ENCODE measurements around the gene PIP5K1B.

The PIP5K1B gene

DNA sequence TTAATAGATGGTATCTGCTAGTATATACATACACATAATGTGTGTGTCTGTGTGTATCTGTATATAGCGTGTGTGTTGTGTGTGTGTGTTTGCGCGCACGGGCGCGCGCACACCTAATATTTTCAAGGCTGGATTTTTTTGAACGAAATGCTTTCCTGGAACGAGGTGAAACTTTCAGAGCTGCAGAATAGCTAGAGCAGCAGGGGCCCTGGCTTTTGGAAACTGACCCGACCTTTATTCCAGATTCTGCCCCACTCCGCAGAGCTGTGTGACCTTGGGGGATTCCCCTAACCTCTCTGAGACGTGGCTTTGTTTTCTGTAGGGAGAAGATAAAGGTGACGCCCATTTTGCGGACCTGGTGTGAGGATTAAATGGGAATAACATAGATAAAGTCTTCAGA lies 331.3 kb downstream of the PIP5K1B start:
- no peak overlapping the region for H3K23ac ChIP-seq (ENCODE audit: low read depth, low read length, poor library complexity)
- peak overlapping the region; percentile 61 for H2BK5ac ChIP-seq (ENCODE audit: low read length)
- no peak overlapping the region for H3K14ac ChIP-seq (ENCODE audit: low read length)
- peaks cover 0 to 2% (median 0%) of the 10 kb centered on the region in 3 experiments for H3K27me3 ChIP-seq (ENCODE audit: control insufficient read depth in 3 of 3, insufficient read depth in 3 of 3, low read depth in 1 of 3, low read length in 3 of 3)
- H2AK5ac ChIP-seq (ENCODE audit: low read depth, low read length): no peak overlapping the region
- H3K36me3 ChIP-seq (replicated peaks in 1 of 2; ENCODE audit: control insufficient read depth in 2 of 2, insufficient read depth in 2 of 2, low read length in 2 of 2): peaks cover 0 to 2% of the 10 kb centered on the region in 2 donors
- no peak for DNase-seq (ENCODE audit: low spot score)
- no CpG with 5 or more reads among the region's 14 CpGs for WGBS, 2 donors (ENCODE audit: extremely low coverage in 2 of 2, insufficient read length in 2 of 2, insufficient replicate concordance in 1 of 2)
- no peak overlapping the region for H4K8ac ChIP-seq (ENCODE audit: low read depth, low read length)
- H2BK12ac ChIP-seq (ENCODE audit: low read length): no peak overlapping the region
- peaks cover 0 to 7% of the 10 kb centered on the region in 2 donors for H3K9me3 ChIP-seq (replicated peaks in 1 of 2; ENCODE audit: control insufficient read depth in 2 of 2, insufficient read depth in 1 of 2, low read depth in 1 of 2, low read length in 2 of 2)
- H3K9ac ChIP-seq (ENCODE audit: low read depth, low read length, poor library complexity): peak overlapping the region; percentile 91
- peak overlapping the region; percentile 98 for H2AFZ ChIP-seq (ENCODE audit: low read length)
- no peak overlapping the region for H2BK15ac ChIP-seq (ENCODE audit: low read length)
- no peak overlapping the region for H3K18ac ChIP-seq (ENCODE audit: low read length)
- peak overlapping the region; percentile 76 for H3K4me2 ChIP-seq (ENCODE audit: insufficient read depth, low read length, poor library complexity, severe bottlenecking)
- no peak overlapping the region for H3K4ac ChIP-seq (ENCODE audit: low read length)
- H3K79me1 ChIP-seq (ENCODE audit: low read depth, low read length): peaks cover 6% of the 10 kb centered on the region
- no peak overlapping the region for H4K91ac ChIP-seq (ENCODE audit: low read depth, low read length, poor library complexity)
- H3K4me3 ChIP-seq (ENCODE audit: low read length in 2 of 2): peak overlapping the region; percentile 77 to 86
- H3K27ac ChIP-seq (replicated peaks; ENCODE audit: low read length): peak overlapping the region; percentile 78
- H3K4me1 ChIP-seq (ENCODE audit: control insufficient read depth in 2 of 2, insufficient read depth in 1 of 2, low read depth in 1 of 2, low read length in 2 of 2): peaks cover 0 to 5% of the 10 kb centered on the region in 2 donors
- no peak overlapping the region for H2BK120ac ChIP-seq (ENCODE audit: low read depth, low read length)

DNA sequence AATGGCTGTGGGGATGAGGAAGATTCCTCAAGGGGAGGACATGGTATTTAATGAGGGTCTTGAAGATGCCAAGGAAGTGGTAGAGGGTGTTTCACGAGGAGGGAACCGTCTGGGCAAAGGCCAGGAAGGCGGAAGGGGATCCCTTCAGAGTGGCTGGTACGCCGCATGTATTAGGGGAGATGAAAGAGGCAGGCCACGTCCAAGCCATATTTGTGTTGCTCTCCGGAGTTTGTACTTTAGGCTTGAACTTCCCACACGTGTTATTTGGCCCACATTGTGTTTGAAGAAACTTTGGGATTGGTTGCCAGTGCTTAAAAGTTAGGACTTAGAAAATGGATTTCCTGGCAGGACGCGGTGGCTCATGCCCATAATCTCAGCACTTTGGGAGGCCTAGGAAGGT lies 331.8 kb downstream of the PIP5K1B start:
- no peak overlapping the region for H2AK5ac ChIP-seq (ENCODE audit: low read depth, low read length)
- WGBS, 2 donors (ENCODE audit: extremely low coverage in 2 of 2, insufficient read length in 2 of 2, insufficient replicate concordance in 1 of 2): no CpG with 5 or more reads among the region's 10 CpGs
- H2BK15ac ChIP-seq (ENCODE audit: low read length): no peak overlapping the region
- H3K4me2 ChIP-seq (ENCODE audit: insufficient read depth, low read length, poor library complexity, severe bottlenecking): no peak overlapping the region
- no peak overlapping the region for H4K91ac ChIP-seq (ENCODE audit: low read depth, low read length, poor library complexity)
- peak overlapping the region in 1 of 2 donors; percentile 77 for H3K4me3 ChIP-seq (ENCODE audit: low read length in 2 of 2)
- no peak for DNase-seq (ENCODE audit: low spot score)
- no peak overlapping the region for H3K4ac ChIP-seq (ENCODE audit: low read length)
- no peak overlapping the region for H3K14ac ChIP-seq (ENCODE audit: low read length)
- H3K4me1 ChIP-seq (ENCODE audit: control insufficient read depth in 2 of 2, insufficient read depth in 1 of 2, low read depth in 1 of 2, low read length in 2 of 2): peaks cover 0 to 5% of the 10 kb centered on the region in 2 donors
- no peak overlapping the region for H3K27ac ChIP-seq (replicated peaks; ENCODE audit: low read length)
- peak overlapping the region; percentile 3 for H3K9ac ChIP-seq (ENCODE audit: low read depth, low read length, poor library complexity)
- no peak overlapping the region for H3K23ac ChIP-seq (ENCODE audit: low read depth, low read length, poor library complexity)
- peaks cover 0 to 7% of the 10 kb centered on the region in 2 donors for H3K9me3 ChIP-seq (replicated peaks in 1 of 2; ENCODE audit: control insufficient read depth in 2 of 2, insufficient read depth in 1 of 2, low read depth in 1 of 2, low read length in 2 of 2)
- H3K36me3 ChIP-seq (replicated peaks in 1 of 2; ENCODE audit: control insufficient read depth in 2 of 2, insufficient read depth in 2 of 2, low read length in 2 of 2): peaks cover 0 to 5% of the 10 kb centered on the region in 2 donors
- peaks cover 0 to 2% (median 0%) of the 10 kb centered on the region in 3 experiments for H3K27me3 ChIP-seq (ENCODE audit: control insufficient read depth in 3 of 3, insufficient read depth in 3 of 3, low read depth in 1 of 3, low read length in 3 of 3)
- peak overlapping the region; percentile 12 for H2AFZ ChIP-seq (ENCODE audit: low read length)
- H3K18ac ChIP-seq (ENCODE audit: low read length): no peak overlapping the region
- no peak overlapping the region for H4K8ac ChIP-seq (ENCODE audit: low read depth, low read length)
- no peak overlapping the region for H2BK12ac ChIP-seq (ENCODE audit: low read length)
- H2BK120ac ChIP-seq (ENCODE audit: low read depth, low read length): no peak overlapping the region
- H3K79me1 ChIP-seq (ENCODE audit: low read depth, low read length): peaks cover 6% of the 10 kb centered on the region
- no peak overlapping the region for H2BK5ac ChIP-seq (ENCODE audit: low read length)

DNA sequence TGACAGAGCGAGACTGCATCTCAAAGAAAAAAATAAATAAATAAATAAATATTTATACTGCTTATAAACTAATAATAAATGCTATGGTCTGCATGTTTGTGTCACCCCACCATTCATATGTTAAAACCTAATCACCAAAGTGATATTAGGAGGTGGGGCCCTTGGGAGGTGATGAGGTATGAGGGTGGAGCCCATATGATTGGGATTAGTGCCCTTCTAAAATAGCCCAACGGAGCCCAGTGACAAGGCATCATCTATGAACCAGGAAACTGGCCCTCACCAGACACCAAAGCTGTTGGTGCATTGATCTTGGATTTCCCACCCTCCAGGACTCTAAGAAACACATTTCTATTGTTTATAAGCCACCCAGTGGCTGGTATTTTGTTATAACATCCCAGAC lies 335.6 kb downstream of the PIP5K1B start:
- H2BK120ac ChIP-seq (ENCODE audit: low read depth, low read length): no peak overlapping the region
- WGBS, 2 donors (ENCODE audit: extremely low coverage in 2 of 2, insufficient read length in 2 of 2, insufficient replicate concordance in 1 of 2): no CpG with 5 or more reads among the region's 2 CpGs

DNA sequence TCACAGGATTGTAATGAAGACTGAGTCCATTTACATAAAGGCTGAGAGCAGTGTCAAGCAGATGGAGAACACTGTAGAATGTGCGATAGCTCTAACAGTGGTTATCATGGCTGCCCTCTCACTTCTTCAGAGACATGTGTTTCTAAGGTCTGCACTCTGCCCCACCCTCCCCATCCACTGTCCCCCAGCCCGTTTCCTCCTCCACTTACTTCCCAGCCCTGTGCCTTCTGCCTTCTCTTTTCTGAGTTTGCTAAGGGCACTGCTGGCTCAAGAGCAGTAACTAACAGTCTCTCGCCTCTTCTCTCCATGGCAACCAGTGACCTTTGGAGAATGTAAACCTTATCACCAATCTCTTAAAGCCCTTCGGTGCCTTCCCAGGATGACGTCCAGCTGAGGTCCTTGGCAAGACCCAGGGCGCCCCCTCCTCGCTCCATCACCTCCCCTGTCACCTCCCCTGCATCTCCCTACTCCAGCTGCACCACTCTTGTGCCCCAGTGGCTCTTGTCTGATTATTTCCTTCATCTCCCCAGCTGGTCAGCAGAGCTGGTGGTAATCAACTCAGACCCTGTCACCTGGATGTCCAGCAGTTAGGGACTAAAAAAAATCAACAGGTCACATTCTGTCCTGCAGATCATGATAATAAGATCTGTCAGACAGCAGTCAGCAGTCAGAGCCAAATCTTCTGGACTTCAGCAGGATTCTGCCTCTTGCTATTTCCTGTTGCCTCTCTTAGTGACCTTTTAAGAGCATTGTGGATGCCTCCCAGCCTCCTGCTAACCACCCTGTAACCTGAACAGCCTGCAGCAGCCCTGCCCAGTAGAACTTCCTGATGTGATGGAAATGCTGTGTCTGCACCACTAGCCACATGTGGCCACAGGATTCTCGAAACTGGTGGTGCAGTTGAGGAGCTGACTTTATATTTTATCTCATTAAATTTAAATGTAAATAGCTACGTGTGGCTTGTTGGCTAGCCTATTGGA lies 339.5 kb downstream of the PIP5K1B start:
- Histone ChIP-seq H3K4me2 (ENCODE audit: insufficient read depth, low read length, poor library complexity, severe bottlenecking) (no peak overlapping the region), H2AFZ (ENCODE audit: low read length) (peak overlapping the region; percentile 3), H3K36me3 (replicated peaks in 1 of 2; ENCODE audit: control insufficient read depth in 2 of 2, insufficient read depth in 2 of 2, low read length in 2 of 2) (peaks cover 21 to 33% of the 10 kb centered on the region in 2 donors), H4K8ac (ENCODE audit: low read depth, low read length) (no peak overlapping the region), H3K9me3 (replicated peaks in 1 of 2; ENCODE audit: control insufficient read depth in 2 of 2, insufficient read depth in 1 of 2, low read depth in 1 of 2, low read length in 2 of 2) (peaks cover 0 to 7% of the 10 kb centered on the region in 2 donors), H3K27ac (replicated peaks; ENCODE audit: low read length) (peak overlapping the region; percentile 8), H3K9ac (ENCODE audit: low read depth, low read length, poor library complexity) (no peak overlapping the region), H3K4me1 (ENCODE audit: control insufficient read depth in 2 of 2, insufficient read depth in 1 of 2, low read depth in 1 of 2, low read length in 2 of 2) (peaks cover 8 to 16% of the 10 kb centered on the region in 2 donors), H4K91ac (ENCODE audit: low read depth, low read length, poor library complexity) (no peak overlapping the region), H2BK120ac (ENCODE audit: low read depth, low read length) (no peak overlapping the region), H2BK12ac (ENCODE audit: low read length) (no peak overlapping the region), H2AK5ac (ENCODE audit: low read depth, low read length) (no peak overlapping the region), H3K4me3 (ENCODE audit: low read length in 2 of 2) (no peak overlapping the region), H3K14ac (ENCODE audit: low read length) (no peak overlapping the region), H2BK15ac (ENCODE audit: low read length) (no peak overlapping the region), H3K23ac (ENCODE audit: low read depth, low read length, poor library complexity) (no peak overlapping the region), H3K4ac (ENCODE audit: low read length) (no peak overlapping the region), H3K79me1 (ENCODE audit: low read depth, low read length) (no peaks in the 10 kb centered on the region), H3K18ac (ENCODE audit: low read length) (no peak overlapping the region), H2BK5ac (ENCODE audit: low read length) (no peak overlapping the region), H3K27me3 (ENCODE audit: control insufficient read depth in 3 of 3, insufficient read depth in 3 of 3, low read depth in 1 of 3, low read length in 3 of 3) (no peaks in the 10 kb centered on the region)
- no CpG with 5 or more reads among the region's 9 CpGs for WGBS, 2 donors (ENCODE audit: extremely low coverage in 2 of 2, insufficient read length in 2 of 2, insufficient replicate concordance in 1 of 2)
- no peak for DNase-seq (ENCODE audit: low spot score)

More for the DNA sequence above, 335.6 kb downstream of the PIP5K1B start:
- DNase-seq (ENCODE audit: low spot score): no peak
- no peak overlapping the region for H3K23ac ChIP-seq (ENCODE audit: low read depth, low read length, poor library complexity)
- H3K27ac ChIP-seq (replicated peaks; ENCODE audit: low read length): no peak overlapping the region
- H4K8ac ChIP-seq (ENCODE audit: low read depth, low read length): no peak overlapping the region
- peaks cover 0 to 7% of the 10 kb centered on the region in 2 donors for H3K9me3 ChIP-seq (replicated peaks in 1 of 2; ENCODE audit: control insufficient read depth in 2 of 2, insufficient read depth in 1 of 2, low read depth in 1 of 2, low read length in 2 of 2)
- H3K4me2 ChIP-seq (ENCODE audit: insufficient read depth, low read length, poor library complexity, severe bottlenecking): no peak overlapping the region
- H3K18ac ChIP-seq (ENCODE audit: low read length): no peak overlapping the region
- no peak overlapping the region for H3K9ac ChIP-seq (ENCODE audit: low read depth, low read length, poor library complexity)
- no peak overlapping the region for H3K4ac ChIP-seq (ENCODE audit: low read length)
- H3K4me3 ChIP-seq (ENCODE audit: low read length in 2 of 2): no peak overlapping the region
- peaks cover 6% of the 10 kb centered on the region for H3K79me1 ChIP-seq (ENCODE audit: low read depth, low read length)
- H2BK12ac ChIP-seq (ENCODE audit: low read length): no peak overlapping the region
- H3K14ac ChIP-seq (ENCODE audit: low read length): no peak overlapping the region
- H4K91ac ChIP-seq (ENCODE audit: low read depth, low read length, poor library complexity): no peak overlapping the region
- peaks cover 0 to 5% of the 10 kb centered on the region in 2 donors for H3K36me3 ChIP-seq (replicated peaks in 1 of 2; ENCODE audit: control insufficient read depth in 2 of 2, insufficient read depth in 2 of 2, low read length in 2 of 2)
- H3K4me1 ChIP-seq (ENCODE audit: control insufficient read depth in 2 of 2, insufficient read depth in 1 of 2, low read depth in 1 of 2, low read length in 2 of 2): peaks cover 13% of the 10 kb centered on the region in 2 donors
- H2AK5ac ChIP-seq (ENCODE audit: low read depth, low read length): no peak overlapping the region
- no peak overlapping the region for H2AFZ ChIP-seq (ENCODE audit: low read length)
- H2BK5ac ChIP-seq (ENCODE audit: low read length): no peak overlapping the region
- no peak overlapping the region for H2BK15ac ChIP-seq (ENCODE audit: low read length)
- H3K27me3 ChIP-seq (ENCODE audit: control insufficient read depth in 3 of 3, insufficient read depth in 3 of 3, low read depth in 1 of 3, low read length in 3 of 3): no peaks in the 10 kb centered on the region
